ENCODE data around the gene LARGE1. TPM values are rescaled to one million over a fixed set of nuclear protein-coding genes. Genes with fewer than 3 reads are reported as not detected.

Gene LARGE1
- total and polyA plus RNA-seq, 2 of the 13 experiments (the other 11 are each of a cell fraction or from before 2014, with no cell fraction given), result 8.4 to 11.0 TPM

DNA sequence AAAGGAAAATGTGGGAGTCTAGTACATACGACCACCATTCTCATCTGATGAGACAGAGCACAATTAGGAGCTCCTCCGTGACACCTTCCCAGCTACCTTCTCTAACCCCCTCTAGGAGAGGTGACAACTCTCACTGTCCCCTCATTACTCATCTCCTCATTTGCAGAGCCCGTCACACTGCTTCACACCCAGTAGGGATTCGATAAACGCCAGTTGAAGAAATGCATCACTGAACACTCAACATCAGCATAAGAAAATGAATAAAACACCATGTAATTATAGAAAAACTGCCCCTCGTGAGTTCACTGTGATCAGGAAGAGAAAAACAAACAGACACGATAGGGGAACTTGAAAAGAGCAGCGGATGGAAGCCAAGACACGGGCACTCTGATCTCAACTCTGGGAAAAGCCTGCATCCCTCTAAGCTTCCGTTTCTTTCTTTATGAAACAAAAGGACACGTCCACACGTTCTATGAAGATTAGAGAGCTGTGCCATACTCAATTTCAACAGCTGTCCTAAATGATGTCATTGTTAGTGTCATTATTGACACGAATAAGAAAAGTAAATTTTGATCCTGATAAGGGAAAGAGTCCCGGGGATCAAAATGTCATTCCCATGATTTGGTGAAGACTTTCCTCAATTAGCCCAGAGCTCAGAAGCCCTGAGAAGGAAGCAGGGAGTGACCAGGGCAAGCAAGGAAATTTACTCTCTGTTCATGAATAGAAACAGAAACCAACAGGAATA lies 356.9 kb downstream of the LARGE1 start:
- Histone ChIP-seq H3K4me3 (replicated peaks in 1 of 3; ENCODE audit: insufficient read depth in 1 of 3, low read depth in 2 of 3, low read length in 3 of 3) (no peak overlapping the region), H3K4me2 (ENCODE audit: low read depth, low read length) (no peak overlapping the region)
- ATAC-seq, result no peak

More for the DNA sequence above, 356.9 kb downstream of the LARGE1 start:
- Histone ChIP-seq H3K27ac (ENCODE audit: extremely low read length, insufficient read depth, low read length) (no peak overlapping the region), H3K27me3 (ENCODE audit: control insufficient read depth in 1 of 2, insufficient read depth in 2 of 2, low read length in 2 of 2) (no peaks in the 10 kb centered on the region), H4K20me1 (ENCODE audit: insufficient read depth, low read length) (no peaks in the 10 kb centered on the region), H3K9me3 (ENCODE audit: low read length) (no peaks in the 10 kb centered on the region), H3K9ac (ENCODE audit: insufficient read depth, low read depth, low read length) (no peak overlapping the region), H3K36me3 (replicated peaks in 1 of 2; ENCODE audit: control insufficient read depth in 1 of 2, insufficient read depth in 2 of 2, low read length in 2 of 2) (no peaks in the 10 kb centered on the region), H3K79me2 (ENCODE audit: insufficient read depth, low read length) (no peaks in the 10 kb centered on the region), H2AFZ (ENCODE audit: low read length) (no peak overlapping the region), H3K4me1 (ENCODE audit: insufficient read depth, low read length) (peaks cover 53% of the 10 kb centered on the region)
- in situ Hi-C loops (cut with HindIII; ENCODE audit: extremely low pct_ligation_motif_present, low pct_unique_long_range_greater_than_20kb) (no loop called here), intact Hi-C loops (cut with micrococcal nuclease; ENCODE audit: unreplicated experiment) (no loop called here)
- POLR2A ChIA-PET, result interaction anchor here (0.9 to 1.5 kb wide), 2 partner anchors 12 to 23 kb away, joined by 3 to 4 read pairs; no protein-coding TSS in a partner anchor
- no peak for FAIRE-seq
- 91% methylated on average over 14 of the region's 14 CpGs for WGBS (ENCODE audit: low lambda C conversion rate)
- no peak for DNase-seq (ENCODE audit: low spot score)
- CTCF ChIA-PET (ENCODE audit: low intra/inter-chr PET ratio, low total read pairs), result no interaction called here
- no TSS peak for BruUV-seq (replicated peaks)
- TF ChIP-seq TMF1 (CRISPR knock-in tag; IDR thresholded peaks at IDR 0.05; ENCODE audit: low read depth), result no peak
- TF ChIP-seq NFE2 (CRISPR knock-in tag; IDR thresholded peaks at IDR 0.05), result no peak
- TF ChIP-seq AFF4 (CRISPR knock-in tag; IDR thresholded peaks at IDR 0.05), result no peak
- TF ChIP-seq DR1 (CRISPR knock-in tag; IDR thresholded peaks at IDR 0.05), result no peak
- no peak for TF ChIP-seq MAX (IDR thresholded peaks at IDR 0.05)
- TF ChIP-seq ZNF33A (CRISPR knock-in tag; IDR thresholded peaks at IDR 0.05; ENCODE audit: borderline replicate concordance), result no peak
- TF ChIP-seq TSC22D2 (CRISPR knock-in tag; IDR thresholded peaks at IDR 0.05; ENCODE audit: borderline replicate concordance), result no peak
- no peak for TF ChIP-seq AKNA (CRISPR knock-in tag; IDR thresholded peaks at IDR 0.05; ENCODE audit: borderline replicate concordance)
- TF ChIP-seq, protein P1, sequence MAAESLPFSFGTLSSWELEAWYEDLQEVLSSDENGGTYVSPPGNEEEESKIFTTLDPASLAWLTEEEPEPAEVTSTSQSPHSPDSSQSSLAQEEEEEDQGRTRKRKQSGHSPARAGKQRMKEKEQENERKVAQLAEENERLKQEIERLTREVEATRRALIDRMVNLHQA (CRISPR knock-in tag; IDR thresholded peaks at IDR 0.05), result no peak
